Keratinocyte (primary cell): ENCODE measurements around the gene CD59.

ENCODE experiments used
- CTCF ChIP-seq, 3 experiments: IDR thresholded peaks in 1 of 3; conservative IDR thresholded peaks in 1 of 3; optimal IDR thresholded peaks in 1 of 3; 2 replicates in 2 of 3; 3 replicates in 1 of 3; pipeline versions ENCODE3 to v1.5.1; 2011; ENCODE audit warnings: low read length in 3 of 3, mild to moderate bottlenecking in 3 of 3, moderate library complexity in 2 of 3, control low read depth in 1 of 3, inconsistent platforms in 1 of 3; ENCODE audit not compliant: insufficient read depth in 2 of 3; ENCODE audit errors: extremely low read depth in 1 of 3
- EZH2 ChIP-seq: IDR thresholded peaks from one replicate; pipeline ENCODE4 v1.6.1; 2012; ENCODE audit warnings: inconsistent platforms, mild to moderate bottlenecking, low read length, moderate library complexity

DNA sequence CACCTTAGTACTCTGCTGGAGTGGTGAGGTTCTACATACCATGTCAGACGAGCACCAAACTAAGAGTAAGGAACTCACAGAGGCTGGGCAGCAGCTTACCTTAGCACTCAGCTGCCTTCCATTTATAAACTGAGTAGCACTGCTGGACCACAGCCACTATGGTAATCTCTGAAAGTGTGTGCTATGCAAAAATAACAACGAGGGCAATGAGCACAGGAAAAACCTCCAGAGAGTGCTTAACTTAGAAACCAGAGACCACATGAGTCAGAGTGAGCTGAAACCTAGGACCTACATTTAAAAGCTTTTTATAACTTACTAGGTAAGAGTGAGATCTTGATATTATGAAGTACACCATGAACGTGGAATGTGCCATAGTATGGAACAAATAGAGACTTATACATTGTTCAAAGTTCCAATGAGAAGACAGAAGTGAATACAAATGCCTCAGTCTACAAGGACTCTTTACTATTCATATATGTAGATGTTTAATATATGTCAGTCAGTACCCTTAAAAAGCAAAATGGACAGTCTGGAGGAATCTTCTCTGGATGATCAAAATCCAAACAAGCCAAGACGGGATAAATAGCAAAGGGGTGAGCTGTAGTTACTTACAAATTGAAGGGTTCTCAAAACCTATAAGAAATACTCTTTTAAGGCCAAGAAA is 17.2 kb upstream of the CD59 start:
- no peak for TF ChIP-seq CTCF (optimal IDR thresholded peaks at IDR 0.05 in 1 of 3, IDR thresholded peaks at IDR 0.05 in 1 of 3, conservative IDR thresholded peaks at IDR 0.05 in 1 of 3; ENCODE audit: extremely low read depth in 1 of 3, insufficient read depth in 2 of 3, low read length in 3 of 3)
- TF ChIP-seq EZH2, result no peak
